ENCODE data around the gene NMNAT2. TPM values are rescaled to one million over a fixed set of nuclear protein-coding genes. Genes with fewer than 3 reads are reported as not detected.

The NMNAT2 gene
- total RNA-seq, 1 experiment from 2014 or later = 0.03 TPM

DNA sequence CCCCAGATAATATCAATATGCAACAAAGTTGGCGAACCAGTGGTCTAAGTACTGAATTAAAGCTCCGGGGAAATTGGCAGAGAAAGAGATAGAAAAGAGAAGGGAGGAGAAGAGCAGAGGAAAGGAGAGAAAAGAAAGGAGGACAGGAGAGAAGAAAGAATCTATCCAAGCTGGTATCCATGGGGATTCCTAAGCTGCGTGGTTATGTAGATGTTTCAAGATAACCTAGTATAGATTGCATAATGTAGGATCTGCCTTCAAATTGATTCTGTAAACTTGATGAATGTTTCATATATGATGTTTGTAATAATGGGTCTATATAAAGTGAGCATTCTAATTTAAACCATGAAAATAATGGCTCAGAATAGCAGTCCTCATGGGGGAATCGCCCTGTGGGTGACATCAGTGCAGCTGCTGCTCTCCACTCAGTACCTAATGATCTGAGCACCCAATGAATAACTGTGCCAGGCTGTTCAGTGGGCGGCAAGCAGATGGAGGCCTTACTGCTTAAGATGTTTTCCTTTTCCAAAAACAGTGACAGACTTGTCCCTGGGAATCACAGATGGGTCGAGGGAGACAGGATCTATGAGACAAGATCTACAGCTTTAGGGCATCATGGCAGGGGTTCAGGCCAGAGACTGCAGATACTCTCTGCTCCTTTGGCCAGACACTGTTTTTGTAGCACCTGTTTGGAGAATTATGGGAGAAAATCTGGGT, 154.1 kb downstream of the NMNAT2 start:
- in situ Hi-C loops (cut with HindIII; ENCODE audit: low pct_unique_long_range_greater_than_20kb, low sequenced_read_pairs) = no loop called here
- DNase-seq (ENCODE audit: low read depth, low spot score) = no peak

DNA sequence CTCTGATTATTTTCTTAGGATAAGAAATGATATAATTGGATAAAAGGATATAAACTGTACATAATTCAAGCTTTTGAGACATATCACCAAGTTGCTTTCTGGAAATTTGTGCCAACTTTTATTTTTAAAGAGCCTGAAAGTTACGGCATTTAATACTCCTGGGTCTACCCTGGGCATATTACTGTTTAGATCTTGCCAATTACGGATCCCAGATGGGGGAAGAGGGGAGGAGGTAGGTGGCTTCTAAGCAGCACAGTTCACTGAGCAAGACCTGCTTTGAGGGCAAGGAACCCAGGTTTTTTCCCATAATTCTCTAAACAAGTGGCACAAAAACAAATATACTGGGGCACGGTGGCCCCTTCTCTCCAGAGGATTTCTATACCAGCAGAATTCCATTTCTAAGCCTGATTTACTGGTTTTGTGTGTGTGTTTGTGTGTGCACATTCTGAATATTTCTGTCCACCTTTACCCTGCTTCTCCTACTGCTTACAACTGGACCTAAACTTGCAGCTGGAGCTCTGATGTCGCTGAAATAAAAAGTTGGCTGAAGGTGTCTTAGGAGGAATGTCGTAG, 155.5 kb downstream of the NMNAT2 start:
- no peak for DNase-seq (ENCODE audit: low read depth, low spot score)
- in situ Hi-C loops (cut with HindIII; ENCODE audit: low pct_unique_long_range_greater_than_20kb, low sequenced_read_pairs) = no loop called here

DNA sequence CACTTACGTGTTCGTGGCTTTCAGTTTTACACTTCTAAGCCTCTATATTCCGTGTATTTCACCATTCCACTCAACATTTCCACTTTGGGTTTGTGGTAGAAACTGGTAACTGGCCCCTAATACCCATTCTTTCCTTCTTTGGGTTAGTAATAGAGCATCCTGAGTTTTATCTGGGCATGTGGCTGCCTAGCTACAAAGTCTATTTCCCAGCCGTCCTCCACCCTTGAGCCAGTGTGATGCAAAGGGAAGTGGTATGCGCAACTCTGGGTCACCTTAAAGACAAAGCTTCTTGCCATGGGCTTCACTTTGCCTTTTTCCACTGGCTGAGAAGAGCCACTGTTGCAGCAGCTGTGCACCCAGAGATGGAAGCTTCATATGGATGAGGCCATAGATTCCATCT, 158.3 kb downstream of the NMNAT2 start:
- in situ Hi-C loops (cut with HindIII; ENCODE audit: low pct_unique_long_range_greater_than_20kb, low sequenced_read_pairs) = no loop called here
- no peak for DNase-seq (ENCODE audit: low read depth, low spot score)

DNA sequence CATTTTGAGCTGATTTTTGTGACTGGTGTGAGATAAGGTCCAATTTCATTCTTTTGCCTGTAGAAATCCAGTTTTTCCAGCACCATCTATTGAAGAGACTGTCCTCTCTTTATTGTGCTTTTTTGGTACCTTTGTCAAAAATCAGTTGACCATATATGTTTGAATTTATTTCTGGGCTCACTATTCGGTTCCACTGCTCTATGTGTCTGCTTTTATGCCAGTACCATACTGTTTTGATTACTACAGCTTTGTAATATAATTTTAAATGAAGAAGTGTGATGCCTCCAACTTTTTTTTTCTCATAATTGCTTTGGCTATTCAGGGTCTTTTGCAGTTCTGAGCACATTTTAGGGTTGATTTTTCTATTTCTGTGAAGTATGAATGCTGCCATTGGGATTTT, 163.1 kb downstream of the NMNAT2 start:
- DNase-seq (ENCODE audit: low read depth, low spot score) = no peak
- in situ Hi-C loops (cut with HindIII; ENCODE audit: low pct_unique_long_range_greater_than_20kb, low sequenced_read_pairs) = no loop called here

DNA sequence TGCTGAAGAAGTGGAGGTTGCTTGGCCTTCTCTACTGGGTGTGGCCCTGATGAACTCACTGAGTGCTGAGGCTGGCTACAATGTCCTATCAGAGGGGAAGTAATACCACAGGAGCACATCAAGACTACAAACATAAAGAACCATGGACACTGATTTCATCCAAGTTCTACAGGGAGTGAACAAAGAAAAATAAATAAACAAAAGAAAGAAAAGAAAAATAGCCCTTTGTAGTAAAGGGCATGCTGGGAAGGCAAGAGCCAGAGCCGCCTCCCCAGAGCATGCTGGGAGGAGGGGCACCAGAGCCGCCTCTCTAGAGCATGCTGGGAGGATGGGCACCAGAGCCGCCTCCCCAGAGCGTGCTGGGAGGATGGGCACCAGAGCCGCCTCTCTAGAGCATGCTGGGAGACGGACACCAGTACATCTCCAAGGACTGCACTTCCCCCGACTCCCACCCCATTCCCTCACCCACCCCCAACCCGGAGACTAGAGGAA, 166.2 kb downstream of the NMNAT2 start:
- no peak for DNase-seq (ENCODE audit: low read depth, low spot score)
- in situ Hi-C loops (cut with HindIII; ENCODE audit: low pct_unique_long_range_greater_than_20kb, low sequenced_read_pairs) = no loop called here

DNA sequence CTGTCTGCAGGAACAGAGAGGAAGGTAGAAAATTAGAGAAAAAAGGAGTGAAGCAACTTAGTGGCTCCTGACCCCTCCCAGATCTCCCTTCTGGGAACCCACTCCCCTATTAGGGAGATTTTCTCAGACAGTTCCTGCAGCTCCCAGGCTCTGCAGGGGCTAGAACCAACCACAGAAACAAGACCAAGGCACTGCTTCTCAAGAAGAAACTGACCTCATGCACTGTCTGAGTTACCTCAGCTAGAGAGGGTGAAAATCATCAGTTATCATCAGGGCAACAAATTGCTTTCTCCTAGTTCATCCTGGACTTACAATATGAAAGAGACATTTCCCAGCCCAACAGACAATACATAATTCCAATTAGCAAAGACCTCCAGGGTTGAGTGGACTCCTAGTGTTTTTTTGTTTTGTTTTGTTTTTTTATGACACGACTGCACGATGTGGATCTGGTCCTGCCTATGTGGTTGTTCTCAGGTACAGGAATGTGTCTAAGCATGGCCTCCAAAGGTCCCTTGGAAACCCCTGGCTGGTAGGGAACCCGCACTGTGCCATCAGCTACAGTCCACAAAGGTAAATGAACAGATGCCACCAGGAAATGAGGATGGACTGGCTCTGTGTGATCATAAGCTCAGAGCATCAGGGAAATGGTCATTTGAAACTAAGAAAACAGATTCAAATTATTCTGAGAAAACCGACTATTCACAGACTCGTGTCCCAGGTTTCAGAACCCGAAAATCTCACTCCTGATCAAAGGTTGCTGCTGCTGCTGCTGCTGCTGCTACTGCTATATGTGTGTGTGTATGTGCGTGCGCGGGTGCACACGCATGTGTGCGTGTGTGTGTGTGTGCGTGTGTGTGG, 166.8 kb downstream of the NMNAT2 start:
- in situ Hi-C loops (cut with HindIII; ENCODE audit: low pct_unique_long_range_greater_than_20kb, low sequenced_read_pairs) = no loop called here

DNA sequence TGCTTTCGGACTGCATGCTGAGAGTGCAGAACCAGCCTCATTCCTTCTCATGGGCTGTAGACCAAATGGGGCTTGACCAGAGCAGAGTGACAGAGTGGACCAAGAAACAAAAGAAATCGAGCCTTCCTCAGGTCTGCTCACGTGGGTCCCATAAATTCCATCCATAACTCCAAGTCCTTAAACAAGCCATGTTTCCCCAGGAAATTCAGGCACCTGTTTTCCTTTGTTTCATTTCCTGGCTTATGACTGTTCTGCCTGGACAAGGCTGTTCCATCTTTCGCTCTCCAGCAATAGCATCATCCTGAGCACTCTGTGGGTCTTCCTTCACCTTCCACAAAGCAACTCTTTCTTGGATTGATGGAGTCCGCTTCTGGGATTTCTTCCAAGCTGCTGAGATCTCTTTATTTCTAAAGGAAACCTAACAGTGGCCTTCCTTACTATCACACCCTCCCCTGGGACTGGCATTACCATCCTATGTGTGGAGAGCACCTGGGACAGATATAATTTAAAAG, 168.2 kb downstream of the NMNAT2 start:
- no peak for DNase-seq (ENCODE audit: low read depth, low spot score)
- in situ Hi-C loops (cut with HindIII; ENCODE audit: low pct_unique_long_range_greater_than_20kb, low sequenced_read_pairs) = loop anchor here (25.0 kb wide), 1 partner anchor 113 kb away; no protein-coding TSS in a partner anchor

More for the DNA sequence above, 166.8 kb downstream of the NMNAT2 start:
- DNase-seq (ENCODE audit: low read depth, low spot score) = no peak

DNA sequence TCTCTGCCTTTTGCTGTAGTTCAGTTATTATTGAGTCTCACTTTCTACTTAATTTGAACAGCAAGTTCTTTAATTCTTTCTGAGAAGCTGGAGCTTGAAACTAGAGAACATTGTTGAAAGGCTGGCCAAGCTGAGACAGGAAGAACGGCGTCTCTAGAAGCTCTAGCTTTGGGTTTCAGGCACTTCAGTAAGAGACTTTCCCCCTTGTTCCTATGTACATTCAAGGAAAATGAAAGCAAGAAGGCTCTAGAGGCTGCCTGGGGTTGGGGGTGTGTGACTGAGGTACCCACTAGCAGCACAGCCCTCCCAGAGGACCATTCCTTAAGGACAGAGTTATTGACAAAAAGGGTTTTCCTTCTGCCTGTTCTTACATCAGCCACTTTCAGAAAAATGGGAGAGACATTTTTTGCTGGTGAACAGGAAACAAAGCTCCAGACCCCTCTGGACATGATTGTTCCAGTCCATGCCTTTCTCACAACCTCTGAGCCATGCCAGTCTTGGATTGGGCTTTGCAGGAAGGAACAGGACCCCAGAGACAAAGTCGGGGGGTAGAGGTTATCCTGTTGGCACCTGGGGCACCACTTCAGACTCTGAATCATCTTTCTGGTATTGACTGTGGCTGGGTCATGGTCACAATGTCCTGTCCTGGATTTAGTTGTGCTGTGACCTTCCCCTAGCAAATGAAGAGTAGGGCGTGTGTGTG, 169.0 kb downstream of the NMNAT2 start:
- in situ Hi-C loops (cut with HindIII; ENCODE audit: low pct_unique_long_range_greater_than_20kb, low sequenced_read_pairs) = loop anchor here (25.0 kb wide), 1 partner anchor 112 kb away; no protein-coding TSS in a partner anchor
- DNase-seq (ENCODE audit: low read depth, low spot score) = no peak

DNA sequence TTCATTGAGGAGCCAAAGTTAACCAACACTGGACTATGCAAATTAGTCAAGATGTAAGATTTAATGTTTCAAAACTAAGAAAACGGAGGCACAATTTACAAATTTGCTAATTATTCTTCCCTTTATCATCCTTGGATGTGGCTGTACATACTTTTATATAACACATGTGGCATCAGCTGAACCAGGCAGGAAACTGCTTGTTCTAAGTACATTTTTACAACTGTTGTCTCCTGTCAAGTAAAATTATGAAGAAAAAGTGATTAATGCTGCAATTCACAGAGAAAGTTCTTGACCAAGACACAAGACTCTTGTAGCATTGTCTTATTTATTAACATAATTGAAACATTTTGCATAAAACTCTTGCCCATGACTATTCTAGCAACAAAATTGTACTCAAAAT, 170.2 kb downstream of the NMNAT2 start:
- DNase-seq (ENCODE audit: low read depth, low spot score) = no peak
- in situ Hi-C loops (cut with HindIII; ENCODE audit: low pct_unique_long_range_greater_than_20kb, low sequenced_read_pairs) = loop anchor here (25.0 kb wide), 1 partner anchor 111 kb away; no protein-coding TSS in a partner anchor

DNA sequence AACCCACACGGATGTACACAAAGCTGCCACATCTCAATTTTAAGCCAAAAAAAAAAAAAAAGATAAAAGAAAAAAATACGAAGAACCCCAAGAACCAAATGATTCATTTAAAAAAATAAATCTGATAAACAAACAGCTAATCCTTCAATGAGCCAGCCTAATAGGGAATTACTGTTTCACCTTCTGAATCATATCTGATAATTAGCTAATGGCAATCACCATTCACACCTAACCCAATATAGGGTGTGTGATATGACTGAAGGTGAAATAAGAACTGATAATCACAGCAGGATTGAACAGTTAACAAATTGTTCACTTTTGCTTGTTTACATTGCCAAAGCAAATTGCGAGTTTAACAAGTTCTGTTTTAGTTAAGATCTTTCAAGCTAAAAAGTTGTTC, 170.7 kb downstream of the NMNAT2 start:
- in situ Hi-C loops (cut with HindIII; ENCODE audit: low pct_unique_long_range_greater_than_20kb, low sequenced_read_pairs) = loop anchor here (25.0 kb wide), 1 partner anchor 110 kb away; no protein-coding TSS in a partner anchor
- DNase-seq (ENCODE audit: low read depth, low spot score) = no peak

DNA sequence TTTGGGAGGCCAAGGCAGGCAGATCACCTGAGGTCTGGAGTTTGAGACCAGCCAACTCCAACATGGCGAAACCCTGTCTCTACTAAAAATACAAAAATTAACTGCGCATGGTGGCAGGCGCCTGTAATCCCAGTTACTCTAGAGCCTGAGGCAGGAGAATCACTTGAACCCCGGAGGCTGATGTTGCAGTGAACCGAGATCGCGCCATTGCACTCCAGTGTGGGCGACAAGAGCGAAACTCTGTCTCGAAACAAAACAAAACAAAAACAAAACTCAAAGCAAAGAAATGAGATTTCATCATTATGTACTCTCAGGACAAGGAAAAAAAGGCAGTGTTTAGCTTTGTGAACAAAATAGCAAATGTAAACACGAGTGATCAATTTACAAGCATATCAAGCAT, 171.1 kb downstream of the NMNAT2 start:
- in situ Hi-C loops (cut with HindIII; ENCODE audit: low pct_unique_long_range_greater_than_20kb, low sequenced_read_pairs) = loop anchor here (25.0 kb wide), 1 partner anchor 110 kb away; no protein-coding TSS in a partner anchor
- DNase-seq (ENCODE audit: low read depth, low spot score) = no peak

DNA sequence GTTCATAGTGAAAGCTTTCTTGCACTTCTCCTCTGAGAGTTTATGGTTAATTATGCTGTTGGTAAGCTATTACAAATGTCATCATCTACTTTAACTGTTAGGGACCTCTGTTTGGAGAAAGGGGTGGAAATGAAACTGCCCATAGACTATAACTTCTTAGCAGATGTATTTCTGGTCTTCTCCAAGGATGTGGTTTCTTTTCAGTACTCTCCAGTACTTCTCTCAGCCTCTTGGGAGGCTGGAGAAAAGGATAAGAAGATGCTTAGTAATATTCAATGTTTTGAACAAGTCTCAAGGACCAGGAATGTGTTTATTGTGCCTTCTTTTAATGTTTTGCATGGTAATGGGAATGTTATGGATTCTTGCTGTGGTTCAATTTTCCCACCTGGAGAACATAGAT, 171.7 kb downstream of the NMNAT2 start:
- in situ Hi-C loops (cut with HindIII; ENCODE audit: low pct_unique_long_range_greater_than_20kb, low sequenced_read_pairs) = loop anchor here (25.0 kb wide), 1 partner anchor 109 kb away; no protein-coding TSS in a partner anchor
- no peak for DNase-seq (ENCODE audit: low read depth, low spot score)

DNA sequence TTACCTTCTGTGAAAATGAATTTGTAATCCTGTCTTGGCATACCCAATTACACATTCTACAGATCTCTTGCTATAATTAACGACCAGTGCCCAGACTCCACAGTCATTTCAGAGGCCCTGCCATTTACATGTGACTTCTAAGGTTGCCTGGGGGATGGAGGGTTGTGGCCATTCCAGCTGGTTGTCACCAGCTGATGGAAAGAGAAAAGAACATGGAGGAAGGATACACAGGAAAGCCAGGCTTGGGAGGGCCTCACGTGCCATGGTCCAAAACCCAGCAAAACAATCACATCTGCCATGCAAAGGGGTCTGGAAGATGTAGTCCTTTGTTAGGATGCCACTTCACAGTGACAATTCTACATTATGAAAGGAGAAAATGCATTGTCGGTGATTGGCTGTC, 172.8 kb downstream of the NMNAT2 start:
- DNase-seq (ENCODE audit: low read depth, low spot score) = no peak
- in situ Hi-C loops (cut with HindIII; ENCODE audit: low pct_unique_long_range_greater_than_20kb, low sequenced_read_pairs) = loop anchor here (25.0 kb wide), 1 partner anchor 108 kb away; no protein-coding TSS in a partner anchor

DNA sequence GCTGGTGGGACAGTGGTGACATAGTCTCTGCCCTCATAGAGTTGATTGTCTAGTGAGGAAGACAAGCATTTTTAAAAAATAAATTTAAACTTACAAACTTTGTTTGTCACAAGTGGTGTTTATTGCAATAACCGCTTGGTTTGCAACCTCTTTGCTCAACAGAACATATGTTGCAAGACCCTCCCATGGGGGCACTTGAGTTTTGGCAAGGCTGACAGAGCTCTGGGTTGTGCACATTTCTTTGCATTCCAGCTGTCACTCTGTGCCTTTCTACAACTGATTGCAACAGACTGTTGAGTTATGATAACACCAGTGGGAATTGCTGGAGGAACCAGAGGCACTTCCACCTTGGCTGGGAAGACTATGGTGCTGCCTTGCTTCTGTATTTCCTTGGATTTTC, 173.7 kb downstream of the NMNAT2 start:
- in situ Hi-C loops (cut with HindIII; ENCODE audit: low pct_unique_long_range_greater_than_20kb, low sequenced_read_pairs) = loop anchor here (25.0 kb wide), 1 partner anchor 107 kb away; no protein-coding TSS in a partner anchor
- no peak for DNase-seq (ENCODE audit: low read depth, low spot score)

DNA sequence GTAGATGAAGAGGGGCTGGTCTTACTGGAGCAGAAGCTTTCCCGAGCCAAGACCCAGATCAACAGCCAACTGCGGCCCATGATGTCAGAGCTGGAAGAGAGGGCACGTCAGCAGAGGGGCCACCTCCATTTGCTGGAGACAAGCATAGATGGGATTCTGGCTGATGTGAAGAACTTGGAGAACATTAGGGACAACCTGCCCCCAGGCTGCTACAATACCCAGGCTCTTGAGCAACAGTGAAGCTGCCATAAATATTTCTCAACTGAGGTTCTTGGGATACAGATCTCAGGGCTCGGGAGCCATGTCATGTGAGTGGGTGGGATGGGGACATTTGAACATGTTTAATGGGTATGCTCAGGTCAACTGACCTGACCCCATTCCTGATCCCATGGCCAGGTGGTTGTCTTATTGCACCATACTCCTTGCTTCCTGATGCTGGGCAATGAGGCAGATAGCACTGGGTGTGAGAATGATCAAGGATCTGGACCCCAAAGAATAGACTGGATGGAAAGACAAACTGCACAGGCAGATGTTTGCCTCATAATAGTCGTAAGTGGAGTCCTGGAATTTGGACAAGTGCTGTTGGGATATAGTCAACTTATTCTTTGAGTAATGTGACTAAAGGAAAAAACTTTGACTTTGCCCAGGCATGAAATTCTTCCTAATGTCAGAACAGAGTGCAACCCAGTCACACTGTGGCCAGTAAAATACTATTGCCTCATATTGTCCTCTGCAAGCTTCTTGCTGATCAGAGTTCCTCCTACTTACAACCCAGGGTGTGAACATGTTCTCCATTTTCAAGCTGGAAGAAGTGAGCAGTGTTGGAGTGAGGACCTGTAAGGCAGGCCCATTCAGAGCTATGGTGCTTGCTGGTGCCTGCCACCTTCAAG, 174.8 kb downstream of the NMNAT2 start:
- in situ Hi-C loops (cut with HindIII; ENCODE audit: low pct_unique_long_range_greater_than_20kb, low sequenced_read_pairs) = loop anchor here (25.0 kb wide), 1 partner anchor 106 kb away; no protein-coding TSS in a partner anchor
- no peak for DNase-seq (ENCODE audit: low read depth, low spot score)

DNA sequence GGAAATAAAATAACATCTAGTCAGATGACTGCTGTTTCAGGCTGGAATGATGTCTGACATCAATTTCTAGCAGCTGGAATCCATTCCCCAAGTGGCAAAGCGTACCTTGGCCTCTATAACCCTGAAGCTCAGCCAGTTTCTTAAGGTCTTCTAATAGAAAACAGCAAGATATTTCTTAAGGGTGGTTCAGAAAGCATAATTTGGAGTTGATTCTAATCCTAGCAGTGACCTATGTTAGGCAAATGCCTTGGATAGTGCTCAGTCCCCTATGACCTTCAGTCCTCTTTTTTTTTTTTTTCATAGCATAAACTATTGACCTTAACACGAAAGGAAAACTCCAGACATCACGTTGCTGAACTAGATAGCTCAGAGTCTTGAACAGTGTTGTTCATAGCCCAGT, 175.6 kb downstream of the NMNAT2 start:
- in situ Hi-C loops (cut with HindIII; ENCODE audit: low pct_unique_long_range_greater_than_20kb, low sequenced_read_pairs) = loop anchor here (25.0 kb wide), 1 partner anchor 105 kb away; no protein-coding TSS in a partner anchor
- DNase-seq (ENCODE audit: low read depth, low spot score) = no peak
